ENCODE results near the gene PATL1.

GRCh38 chr11:59667812-59668187, 1.0 kb downstream of the PATL1 start:
- TF ChIP-seq, protein P1, sequence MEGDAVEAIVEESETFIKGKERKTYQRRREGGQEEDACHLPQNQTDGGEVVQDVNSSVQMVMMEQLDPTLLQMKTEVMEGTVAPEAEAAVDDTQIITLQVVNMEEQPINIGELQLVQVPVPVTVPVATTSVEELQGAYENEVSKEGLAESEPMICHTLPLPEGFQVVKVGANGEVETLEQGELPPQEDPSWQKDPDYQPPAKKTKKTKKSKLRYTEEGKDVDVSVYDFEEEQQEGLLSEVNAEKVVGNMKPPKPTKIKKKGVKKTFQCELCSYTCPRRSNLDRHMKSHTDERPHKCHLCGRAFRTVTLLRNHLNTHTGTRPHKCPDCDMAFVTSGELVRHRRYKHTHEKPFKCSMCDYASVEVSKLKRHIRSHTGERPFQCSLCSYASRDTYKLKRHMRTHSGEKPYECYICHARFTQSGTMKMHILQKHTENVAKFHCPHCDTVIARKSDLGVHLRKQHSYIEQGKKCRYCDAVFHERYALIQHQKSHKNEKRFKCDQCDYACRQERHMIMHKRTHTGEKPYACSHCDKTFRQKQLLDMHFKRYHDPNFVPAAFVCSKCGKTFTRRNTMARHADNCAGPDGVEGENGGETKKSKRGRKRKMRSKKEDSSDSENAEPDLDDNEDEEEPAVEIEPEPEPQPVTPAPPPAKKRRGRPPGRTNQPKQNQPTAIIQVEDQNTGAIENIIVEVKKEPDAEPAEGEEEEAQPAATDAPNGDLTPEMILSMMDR (IDR thresholded peaks at IDR 0.05) = no peak
- no peak for TF ChIP-seq EZH2 (IDR thresholded peaks at IDR 0.05)
